OCI-LY7 (cell line): ENCODE data around the gene SPDL1. TPM values are rescaled to one million over a fixed set of nuclear protein-coding genes. Genes with fewer than 3 reads are reported as not detected.

Experiments used
- BruUV-seq: library from RNA; stranded (reverse); fragments of 400-500 nt; replicated peaks from 2 replicates; lab custom pipeline; 2021; lab: Mats Ljungman, UMichigan
- CTCF ChIA-PET: fragments of 300-600 bp; sonication (Branson Sonifier 250); formaldehyde crosslinking; loops from one replicate; lab custom pipeline; 2022; ENCODE audit warnings: antibody characterized with exemption; ENCODE audit not compliant: unreplicated experiment; lab: Charles Lee
- POLR2A ChIA-PET: fragments of 300-600 bp; sonication (Branson Sonifier 250); formaldehyde crosslinking; loops from one replicate; lab custom pipeline; 2022; ENCODE audit warnings: antibody characterized with exemption; lab: Charles Lee
- DNase-seq: peaks from one replicate; pipeline ENCODE4 v3.0.0-alpha.2; 2015; ENCODE audit warnings: low spot score
- H2AFZ ChIP-seq: fragments of 200-600 bp; sonication (generic), shearing (Covaris generic); 2 replicates; pipeline ENCODE4 v1.6.1; 2014; ENCODE audit warnings: mild to moderate bottlenecking, antibody characterized with exemption, low read length, moderate library complexity
- H3K27ac ChIP-seq: fragments of 200-600 bp; sonication (generic); 2 replicates; pipeline ENCODE4 v1.5.1; 2014; ENCODE audit warnings: mixed run types, low read depth, mild to moderate bottlenecking, moderate library complexity, low read length, inconsistent platforms; ENCODE audit not compliant: poor library complexity, severe bottlenecking
- H3K36me3 ChIP-seq: fragments of 200-600 bp; sonication (generic); 2 replicates; pipeline ENCODE4 v1.6.1; 2014; ENCODE audit warnings: mild to moderate bottlenecking, antibody characterized with exemption, low read length, moderate library complexity, mixed read lengths; ENCODE audit not compliant: insufficient read depth
- H3K4me1 ChIP-seq: fragments of 200-600 bp; sonication (generic); 2 replicates; pipeline ENCODE4 v1.5.1; 2014; ENCODE audit warnings: mild to moderate bottlenecking, low read length; ENCODE audit not compliant: insufficient read depth, poor library complexity, severe bottlenecking
- H3K4me2 ChIP-seq: fragments of 200-600 bp; sonication (generic); 2 replicates; pipeline ENCODE4 v1.6.1; 2014; ENCODE audit warnings: mild to moderate bottlenecking, low read length
- H3K4me3 ChIP-seq: fragments of 200-600 bp; sonication (generic); 2 replicates; pipeline ENCODE4 v1.5.1; 2014; ENCODE audit warnings: mild to moderate bottlenecking, low read depth, low read length; ENCODE audit not compliant: poor library complexity, severe bottlenecking
- H3K79me2 ChIP-seq: fragments of 200-600 bp; sonication (generic); 2 replicates; pipeline ENCODE4 v1.6.1; 2016; ENCODE audit warnings: low read depth, mild to moderate bottlenecking, low read length, moderate library complexity, mixed read lengths; ENCODE audit not compliant: insufficient read depth
- H3K9me2 ChIP-seq: fragments of 200-600 bp; sonication (generic); 2 replicates; pipeline ENCODE4 v1.6.1; 2016; ENCODE audit warnings: mild to moderate bottlenecking, low read length, mixed read lengths; ENCODE audit not compliant: insufficient read depth
- H3K9me3 ChIP-seq: fragments of 200-600 bp; sonication (generic); 2 replicates; pipeline ENCODE4 v1.6.1; 2014; ENCODE audit warnings: mild to moderate bottlenecking, mixed run types, low read length, mixed read lengths
- H4K20me1 ChIP-seq: fragments of 200-600 bp; sonication (generic); 2 replicates; pipeline ENCODE4 v1.6.1; 2014; ENCODE audit warnings: mild to moderate bottlenecking, antibody characterized with exemption, low read length, moderate library complexity, mixed read lengths; ENCODE audit not compliant: insufficient read depth
- EZH2phosphoT487 ChIP-seq: fragments of 200-600 bp; sonication (generic); IDR thresholded peaks from 2 replicates; pipeline ENCODE4 v1.6.1; 2018; ENCODE audit warnings: low read depth, borderline replicate concordance, mild to moderate bottlenecking, mixed run types, antibody characterized with exemption, low read length, moderate library complexity, mixed read lengths
- intact Hi-C: fragments of 100-400 bp; cut with micrococcal nuclease; formaldehyde crosslinking; loops from one replicate; pipeline ENCODE4 v1.10.0; 2022; ENCODE audit not compliant: unreplicated experiment
- total RNA-seq, 2 experiments: library from RNA; depleted of rRNA in 1 of 2; stranded (reverse); fragments of >200 nt in 1 of 2; shearing (Covaris generic) in 1 of 2; gene quantifications; 2 replicates each; pipeline ENCODE4 v1.2.3, GENCODE V29; 2014 to 2022
- TF ChIP-seq, protein P1 (sequence below): fragments of 200-600 bp; sonication (generic); conservative IDR thresholded peaks from 2 replicates; pipeline ENCODE4 v1.5.1; 2014; ENCODE audit warnings: mild to moderate bottlenecking, antibody characterized with exemption, low read length, moderate library complexity, mixed read lengths

The SPDL1 gene
- total RNA-seq, 2 experiments from 2014 or later = 27.4 to 65.9 TPM

GRCh38 chr5:169534939-169535338 lies 48.6 kb upstream of the SPDL1 start:
- H3K9me3 ChIP-seq = no peaks in the 10 kb centered on the region
- H3K79me2 ChIP-seq = no peaks in the 10 kb centered on the region
- H3K27ac ChIP-seq = no peak overlapping the region
- H3K4me1 ChIP-seq = no peaks in the 10 kb centered on the region
- no peaks in the 10 kb centered on the region for H3K36me3 ChIP-seq
- POLR2A ChIA-PET = no interaction called here
- intact Hi-C loops = no loop called here
- no peak overlapping the region for H3K4me3 ChIP-seq
- no peaks in the 10 kb centered on the region for H3K9me2 ChIP-seq
- BruUV-seq = no TSS peak
- H2AFZ ChIP-seq = no peak overlapping the region
- H3K4me2 ChIP-seq = no peak overlapping the region
- CTCF ChIA-PET = no interaction called here
- no peak for DNase-seq
- TF ChIP-seq, protein P1, sequence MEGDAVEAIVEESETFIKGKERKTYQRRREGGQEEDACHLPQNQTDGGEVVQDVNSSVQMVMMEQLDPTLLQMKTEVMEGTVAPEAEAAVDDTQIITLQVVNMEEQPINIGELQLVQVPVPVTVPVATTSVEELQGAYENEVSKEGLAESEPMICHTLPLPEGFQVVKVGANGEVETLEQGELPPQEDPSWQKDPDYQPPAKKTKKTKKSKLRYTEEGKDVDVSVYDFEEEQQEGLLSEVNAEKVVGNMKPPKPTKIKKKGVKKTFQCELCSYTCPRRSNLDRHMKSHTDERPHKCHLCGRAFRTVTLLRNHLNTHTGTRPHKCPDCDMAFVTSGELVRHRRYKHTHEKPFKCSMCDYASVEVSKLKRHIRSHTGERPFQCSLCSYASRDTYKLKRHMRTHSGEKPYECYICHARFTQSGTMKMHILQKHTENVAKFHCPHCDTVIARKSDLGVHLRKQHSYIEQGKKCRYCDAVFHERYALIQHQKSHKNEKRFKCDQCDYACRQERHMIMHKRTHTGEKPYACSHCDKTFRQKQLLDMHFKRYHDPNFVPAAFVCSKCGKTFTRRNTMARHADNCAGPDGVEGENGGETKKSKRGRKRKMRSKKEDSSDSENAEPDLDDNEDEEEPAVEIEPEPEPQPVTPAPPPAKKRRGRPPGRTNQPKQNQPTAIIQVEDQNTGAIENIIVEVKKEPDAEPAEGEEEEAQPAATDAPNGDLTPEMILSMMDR = no peak
- no peaks in the 10 kb centered on the region for H4K20me1 ChIP-seq

GRCh38 chr5:169538944-169539343 lies 44.6 kb upstream of the SPDL1 start:
- Histone ChIP-seq H3K4me3 (no peak overlapping the region), H4K20me1 (no peaks in the 10 kb centered on the region), H3K27ac (no peak overlapping the region), H3K36me3 (no peaks in the 10 kb centered on the region), H3K4me2 (no peak overlapping the region), H2AFZ (no peak overlapping the region), H3K9me2 (no peaks in the 10 kb centered on the region), H3K79me2 (no peaks in the 10 kb centered on the region), H3K9me3 (no peaks in the 10 kb centered on the region), H3K4me1 (no peaks in the 10 kb centered on the region)
- CTCF ChIA-PET = no interaction called here
- POLR2A ChIA-PET = interaction anchor here (1.1 kb wide), 1 partner anchor 22 kb away, joined by 3 read pairs; no protein-coding TSS in a partner anchor
- DNase-seq = no peak
- TF ChIP-seq, protein P1 = no peak
- TF ChIP-seq EZH2phosphoT487 = no peak
- intact Hi-C loops = no loop called here
- no TSS peak for BruUV-seq

DNA sequence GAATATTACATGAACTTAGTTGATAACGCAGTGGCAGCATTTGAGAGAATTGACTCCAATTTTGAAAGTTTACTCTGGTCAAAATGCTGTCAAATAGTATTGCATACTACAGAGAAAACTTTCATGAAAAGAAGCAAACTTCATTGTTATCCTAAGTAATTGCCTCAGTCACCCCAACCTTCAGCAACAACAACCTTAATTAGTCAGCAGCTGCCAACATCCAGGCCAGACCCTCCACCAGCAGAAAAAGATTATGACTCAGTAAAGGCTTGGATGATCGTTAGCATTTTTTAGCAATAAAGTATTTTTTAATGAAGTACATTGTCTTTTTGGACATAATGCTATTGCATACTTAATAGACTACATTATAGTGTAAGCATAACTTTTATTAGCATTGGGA lies 40.8 kb upstream of the SPDL1 start:
- intact Hi-C loops = no loop called here
- no peaks in the 10 kb centered on the region for H3K36me3 ChIP-seq
- TF ChIP-seq, protein P1 = no peak
- no peak for TF ChIP-seq EZH2phosphoT487
- H3K4me3 ChIP-seq = no peak overlapping the region
- no TSS peak for BruUV-seq
- H3K27ac ChIP-seq = no peak overlapping the region
- H3K4me2 ChIP-seq = no peak overlapping the region
- no peaks in the 10 kb centered on the region for H3K9me2 ChIP-seq
- H3K4me1 ChIP-seq = no peaks in the 10 kb centered on the region
- POLR2A ChIA-PET = no interaction called here
- no peak for DNase-seq
- H4K20me1 ChIP-seq = no peaks in the 10 kb centered on the region
- H3K9me3 ChIP-seq = no peaks in the 10 kb centered on the region
- no peaks in the 10 kb centered on the region for H3K79me2 ChIP-seq
- CTCF ChIA-PET = no interaction called here
- no peak overlapping the region for H2AFZ ChIP-seq
